Neural cell (in vitro differentiated cells): ENCODE measurements around the gene GOLGA6L10. TPM values are rescaled to one million over a fixed set of nuclear protein-coding genes. Genes with fewer than 3 reads are reported as not detected.

Experiments
- H2AFZ ChIP-seq: fragments of 200-600, 300-800 bp; sonication (generic), shearing (Covaris generic); 2 replicates; pipeline ENCODE4 v1.6.0; 2014; ENCODE audit warnings: low read depth, mild to moderate bottlenecking, antibody characterized with exemption, low read length, moderate library complexity
- H3F3A ChIP-seq: fragments of 200-600 bp; shearing (Covaris generic); 2 replicates; pipeline ENCODE4 v1.6.1; 2016; ENCODE audit warnings: mild to moderate bottlenecking, moderate library complexity, mixed read lengths, antibody characterized with exemption, low read length; ENCODE audit not compliant: insufficient read depth, poor library complexity, severe bottlenecking
- H3K27ac ChIP-seq: fragments of 200-600, 300-800 bp; sonication (generic), shearing (Covaris generic); 2 replicates; pipeline ENCODE4 v1.5.1; 2014; ENCODE audit warnings: mild to moderate bottlenecking, low read length, moderate library complexity
- H3K27me3 ChIP-seq: fragments of 300-800, 200-600 bp; sonication (generic), shearing (Covaris generic); 2 replicates; pipeline ENCODE4 v1.6.0; 2014; ENCODE audit warnings: mild to moderate bottlenecking, low read depth, low read length, moderate library complexity; ENCODE audit not compliant: insufficient read depth
- H3K36me3 ChIP-seq: fragments of 300-800, 200-600 bp; sonication (generic), shearing (Covaris generic); 2 replicates; pipeline ENCODE4 v1.5.1; 2014; ENCODE audit warnings: mild to moderate bottlenecking, antibody characterized with exemption, low read length, moderate library complexity; ENCODE audit not compliant: insufficient read depth
- H3K4me2 ChIP-seq: fragments of 300-800, 200-600 bp; sonication (generic), shearing (Covaris generic); 2 replicates; pipeline ENCODE4 v1.6.0; 2014; ENCODE audit warnings: mild to moderate bottlenecking, low read length
- H3K4me3 ChIP-seq: fragments of 300-800, 200-600 bp; sonication (generic), shearing (Covaris generic); 2 replicates; pipeline ENCODE4 v1.5.1; 2014; ENCODE audit warnings: mild to moderate bottlenecking, low read length, moderate library complexity
- H3K79me2 ChIP-seq: fragments of 200-600 bp; shearing (Covaris generic); replicated peaks from 2 replicates; pipeline ENCODE4 v1.6.0; 2014; ENCODE audit warnings: mild to moderate bottlenecking, low read length, moderate library complexity; ENCODE audit not compliant: insufficient read depth
- H3K9ac ChIP-seq: fragments of 300-800, 200-600 bp; sonication (generic), shearing (Covaris generic); 2 replicates; pipeline ENCODE4 v1.6.1; 2016; ENCODE audit warnings: mild to moderate bottlenecking, low read length, mixed read lengths
- H3K9me2 ChIP-seq: fragments of 200-600 bp; shearing (Covaris generic); 2 replicates; pipeline ENCODE4 v1.6.1; 2016; ENCODE audit warnings: mild to moderate bottlenecking, low read length, mixed read lengths; ENCODE audit not compliant: insufficient read depth
- H3K9me3 ChIP-seq: fragments of 200-600, 300-800 bp; sonication (generic), shearing (Covaris generic); 2 replicates; pipeline ENCODE4 v1.6.1; 2016; ENCODE audit warnings: mild to moderate bottlenecking, mixed run types, low read length, moderate library complexity, mixed read lengths
- H4K20me1 ChIP-seq: fragments of 200-600 bp; shearing (Covaris generic); 2 replicates; pipeline ENCODE4 v1.6.1; 2016; ENCODE audit warnings: mild to moderate bottlenecking, mixed run types; ENCODE audit not compliant: insufficient read depth
- EP300 ChIP-seq: fragments of 450-650 bp; conservative IDR thresholded peaks from 2 replicates; pipeline ENCODE4 v1.6.1; 2014; ENCODE audit warnings: antibody characterized with exemption, mild to moderate bottlenecking, moderate library complexity; ENCODE audit not compliant: poor library complexity, severe bottlenecking
- EZH2 ChIP-seq: fragments of 200-600, 300-800 bp; shearing (Covaris generic), sonication (generic); IDR thresholded peaks from 2 replicates; pipeline ENCODE4 v1.6.1; 2014; ENCODE audit warnings: antibody characterized with exemption, low read length, borderline replicate concordance, mild to moderate bottlenecking; ENCODE audit not compliant: insufficient read depth, poor library complexity, severe bottlenecking
- MXI1 ChIP-seq: fragments of 450-650 bp; conservative IDR thresholded peaks from 2 replicates; pipeline ENCODE4 v1.6.1; 2014; ENCODE audit warnings: antibody characterized with exemption, mild to moderate bottlenecking; ENCODE audit not compliant: poor library complexity, severe bottlenecking
- POLR2AphosphoS5 ChIP-seq: IDR thresholded peaks from 2 replicates; pipeline ENCODE4 v1.6.1; 2012
- RAD21 ChIP-seq: fragments of 450-650 bp; conservative IDR thresholded peaks from 2 replicates; pipeline ENCODE4 v1.6.1; 2014; ENCODE audit warnings: antibody characterized with exemption, mild to moderate bottlenecking, moderate library complexity
- SMC3 ChIP-seq: fragments of 450-650 bp; conservative IDR thresholded peaks from 2 replicates; pipeline ENCODE4 v1.6.1; 2014; ENCODE audit warnings: antibody characterized with exemption, mild to moderate bottlenecking, moderate library complexity; ENCODE audit not compliant: poor library complexity
- TAF1 ChIP-seq: IDR thresholded peaks from 2 replicates; pipeline ENCODE4 v1.6.1; 2012; ENCODE audit warnings: low read depth
- polyA plus RNA-seq: library from polyadenylated mRNA; depleted of rRNA; stranded (reverse); fragments of >200 nt; gene quantifications from 2 replicates; pipeline ENCODE4 v1.2.3, GENCODE V29; 2014
- TF ChIP-seq, protein P1 (sequence below): IDR thresholded peaks from 2 replicates; pipeline ENCODE4 v1.6.1; 2012; ENCODE audit warnings: borderline replicate concordance
- TF ChIP-seq, protein P2 (sequence below): fragments of 450-650 bp; IDR thresholded peaks from 2 replicates; pipeline ENCODE4 v1.5.1; 2014; ENCODE audit warnings: antibody characterized with exemption, mild to moderate bottlenecking, moderate library complexity; ENCODE audit not compliant: poor library complexity, severe bottlenecking

Gene GOLGA6L10
- polyA plus RNA-seq, 1 donor from 2014 or later, result 7.4 TPM

DNA sequence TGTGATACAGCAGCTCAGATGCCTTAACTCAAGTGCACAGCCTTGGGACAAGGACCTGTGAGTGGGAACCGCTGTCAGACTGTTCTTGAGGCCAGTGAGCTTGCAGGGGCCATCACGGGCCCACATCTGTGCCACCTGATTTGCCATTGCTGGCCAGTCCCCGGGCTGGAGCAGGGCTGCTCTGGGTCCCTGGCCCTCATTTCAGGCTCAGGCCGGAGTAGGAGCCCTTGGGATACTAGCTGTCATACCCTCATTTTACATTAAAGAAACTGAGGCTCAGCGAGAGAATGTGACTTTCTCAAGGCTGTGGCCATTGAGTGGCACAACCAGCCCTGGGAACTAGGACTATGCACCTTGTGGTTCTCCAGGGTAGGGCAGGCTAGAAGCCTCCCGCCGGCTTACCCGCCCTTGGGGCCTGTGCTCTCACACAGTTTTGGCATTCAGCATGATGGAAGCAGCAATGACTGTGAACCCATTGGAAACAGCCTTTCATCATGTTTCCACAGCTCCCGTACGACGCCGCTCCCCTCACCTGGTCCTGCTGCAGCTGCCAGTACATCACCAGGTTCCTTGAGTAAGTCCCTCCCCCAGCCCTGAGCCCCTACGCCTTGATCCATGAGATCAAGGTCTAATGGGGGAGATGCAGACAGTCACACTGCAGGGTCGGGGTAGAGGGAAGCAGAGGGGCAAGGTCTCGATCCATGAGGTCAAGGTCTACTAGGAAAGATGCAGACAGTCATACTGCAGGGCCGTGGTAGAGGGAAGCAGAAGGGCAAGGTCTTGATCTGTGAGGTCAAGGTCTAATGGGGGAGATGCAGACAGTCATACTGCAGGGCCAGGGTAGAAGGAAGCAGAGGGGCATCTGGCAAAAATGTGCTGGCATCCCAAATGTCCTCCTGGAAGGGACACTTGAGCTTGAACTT, 42.2 kb downstream of the GOLGA6L10 start:
- H3K9me2 ChIP-seq, result no peaks in the 10 kb centered on the region
- no peaks in the 10 kb centered on the region for H3K27me3 ChIP-seq
- H3K36me3 ChIP-seq, result no peaks in the 10 kb centered on the region
- H4K20me1 ChIP-seq, result no peaks in the 10 kb centered on the region
- no peaks in the 10 kb centered on the region for H3K79me2 ChIP-seq
- H2AFZ ChIP-seq, result no peak overlapping the region
- no peaks in the 10 kb centered on the region for H3K9me3 ChIP-seq
- H3K4me3 ChIP-seq, result no peak overlapping the region
- H3K27ac ChIP-seq, result no peak overlapping the region
- no peak overlapping the region for H3K4me2 ChIP-seq
- H3K9ac ChIP-seq, result no peak overlapping the region
- no peak for TF ChIP-seq SMC3
- TF ChIP-seq RAD21, result no peak
- TF ChIP-seq, protein P1, sequence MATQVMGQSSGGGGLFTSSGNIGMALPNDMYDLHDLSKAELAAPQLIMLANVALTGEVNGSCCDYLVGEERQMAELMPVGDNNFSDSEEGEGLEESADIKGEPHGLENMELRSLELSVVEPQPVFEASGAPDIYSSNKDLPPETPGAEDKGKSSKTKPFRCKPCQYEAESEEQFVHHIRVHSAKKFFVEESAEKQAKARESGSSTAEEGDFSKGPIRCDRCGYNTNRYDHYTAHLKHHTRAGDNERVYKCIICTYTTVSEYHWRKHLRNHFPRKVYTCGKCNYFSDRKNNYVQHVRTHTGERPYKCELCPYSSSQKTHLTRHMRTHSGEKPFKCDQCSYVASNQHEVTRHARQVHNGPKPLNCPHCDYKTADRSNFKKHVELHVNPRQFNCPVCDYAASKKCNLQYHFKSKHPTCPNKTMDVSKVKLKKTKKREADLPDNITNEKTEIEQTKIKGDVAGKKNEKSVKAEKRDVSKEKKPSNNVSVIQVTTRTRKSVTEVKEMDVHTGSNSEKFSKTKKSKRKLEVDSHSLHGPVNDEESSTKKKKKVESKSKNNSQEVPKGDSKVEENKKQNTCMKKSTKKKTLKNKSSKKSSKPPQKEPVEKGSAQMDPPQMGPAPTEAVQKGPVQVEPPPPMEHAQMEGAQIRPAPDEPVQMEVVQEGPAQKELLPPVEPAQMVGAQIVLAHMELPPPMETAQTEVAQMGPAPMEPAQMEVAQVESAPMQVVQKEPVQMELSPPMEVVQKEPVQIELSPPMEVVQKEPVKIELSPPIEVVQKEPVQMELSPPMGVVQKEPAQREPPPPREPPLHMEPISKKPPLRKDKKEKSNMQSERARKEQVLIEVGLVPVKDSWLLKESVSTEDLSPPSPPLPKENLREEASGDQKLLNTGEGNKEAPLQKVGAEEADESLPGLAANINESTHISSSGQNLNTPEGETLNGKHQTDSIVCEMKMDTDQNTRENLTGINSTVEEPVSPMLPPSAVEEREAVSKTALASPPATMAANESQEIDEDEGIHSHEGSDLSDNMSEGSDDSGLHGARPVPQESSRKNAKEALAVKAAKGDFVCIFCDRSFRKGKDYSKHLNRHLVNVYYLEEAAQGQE, result no peak
- TF ChIP-seq, protein P2, sequence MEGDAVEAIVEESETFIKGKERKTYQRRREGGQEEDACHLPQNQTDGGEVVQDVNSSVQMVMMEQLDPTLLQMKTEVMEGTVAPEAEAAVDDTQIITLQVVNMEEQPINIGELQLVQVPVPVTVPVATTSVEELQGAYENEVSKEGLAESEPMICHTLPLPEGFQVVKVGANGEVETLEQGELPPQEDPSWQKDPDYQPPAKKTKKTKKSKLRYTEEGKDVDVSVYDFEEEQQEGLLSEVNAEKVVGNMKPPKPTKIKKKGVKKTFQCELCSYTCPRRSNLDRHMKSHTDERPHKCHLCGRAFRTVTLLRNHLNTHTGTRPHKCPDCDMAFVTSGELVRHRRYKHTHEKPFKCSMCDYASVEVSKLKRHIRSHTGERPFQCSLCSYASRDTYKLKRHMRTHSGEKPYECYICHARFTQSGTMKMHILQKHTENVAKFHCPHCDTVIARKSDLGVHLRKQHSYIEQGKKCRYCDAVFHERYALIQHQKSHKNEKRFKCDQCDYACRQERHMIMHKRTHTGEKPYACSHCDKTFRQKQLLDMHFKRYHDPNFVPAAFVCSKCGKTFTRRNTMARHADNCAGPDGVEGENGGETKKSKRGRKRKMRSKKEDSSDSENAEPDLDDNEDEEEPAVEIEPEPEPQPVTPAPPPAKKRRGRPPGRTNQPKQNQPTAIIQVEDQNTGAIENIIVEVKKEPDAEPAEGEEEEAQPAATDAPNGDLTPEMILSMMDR, result no peak
- TF ChIP-seq MXI1, result no peak
- TF ChIP-seq EP300, result no peak
- TF ChIP-seq EZH2, result no peak
- no peak for TF ChIP-seq POLR2AphosphoS5
- no peak for TF ChIP-seq TAF1
- H3F3A ChIP-seq, result no peaks in the 10 kb centered on the region

DNA sequence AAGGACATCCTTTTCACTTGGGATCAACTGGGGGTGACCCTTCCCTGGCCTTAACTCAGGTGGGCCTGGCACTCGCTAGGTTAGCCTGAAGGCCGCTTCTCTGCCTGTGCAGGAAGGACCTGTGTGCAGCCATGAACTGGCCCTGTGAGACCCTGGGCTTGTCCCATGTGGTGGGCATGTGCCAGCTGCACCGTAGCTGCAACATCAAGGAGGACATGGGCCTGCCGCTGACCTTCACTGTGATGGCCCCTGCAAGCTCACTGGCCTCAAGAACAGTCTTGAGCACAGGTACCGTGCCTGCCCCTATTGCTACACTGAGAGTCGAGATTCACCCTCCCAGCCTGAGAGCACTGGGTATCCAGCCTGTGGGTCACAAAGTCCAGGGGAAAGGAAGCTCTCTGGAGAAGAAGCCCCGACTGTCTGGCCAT, 43.6 kb downstream of the GOLGA6L10 start:
- TF ChIP-seq POLR2AphosphoS5, result no peak
- TF ChIP-seq MXI1, result no peak
- TF ChIP-seq RAD21, result no peak
- TF ChIP-seq SMC3, result no peak
- TF ChIP-seq, protein P2, result no peak
- TF ChIP-seq TAF1, result no peak
- TF ChIP-seq EZH2, result no peak
- TF ChIP-seq EP300, result no peak
- TF ChIP-seq, protein P1, result no peak
- Histone ChIP-seq H4K20me1 (no peaks in the 10 kb centered on the region), H3K4me2 (no peak overlapping the region), H3K9me2 (no peaks in the 10 kb centered on the region), H3K27me3 (no peaks in the 10 kb centered on the region), H3K36me3 (no peaks in the 10 kb centered on the region), H3K27ac (no peak overlapping the region), H3K9me3 (no peaks in the 10 kb centered on the region), H3K9ac (no peak overlapping the region), H2AFZ (no peak overlapping the region), H3K79me2 (no peaks in the 10 kb centered on the region), H3F3A (no peaks in the 10 kb centered on the region), H3K4me3 (no peak overlapping the region)
